Astrocyte of the spinal cord (primary cell): ENCODE results near the gene NDUFAF2.

ENCODE experiments used
- DNase-seq: peaks from one replicate; pipeline ENCODE4 v3.0.0; 2011; ENCODE audit warnings: low read depth, low spot score
- H3K4me3 ChIP-seq: 2 replicates; pipeline ENCODE4 v1.5.1; 2011; ENCODE audit warnings: low read depth, mild to moderate bottlenecking, low read length, moderate library complexity
- CTCF ChIP-seq: IDR thresholded peaks from 2 replicates; pipeline ENCODE4 v1.5.1; 2012; ENCODE audit warnings: low read depth, mild to moderate bottlenecking, low read length, inconsistent platforms
- in situ Hi-C: cut with HindIII; loops from 2 replicates; pipeline ENCODE4 v1.10.0; 2017; ENCODE audit warnings: low sequenced_read_pairs

The NDUFAF2 gene

GRCh38 chr5:61010467-61011454, 65.8 kb downstream of the NDUFAF2 start:
- in situ Hi-C loops, result no loop called here
- DNase-seq, result no peak
- H3K4me3 ChIP-seq, result no peak overlapping the region
- TF ChIP-seq CTCF, result peak; percentile 35

- DNase-seq, result peak; percentile 30
- no peak for TF ChIP-seq CTCF
- no peak overlapping the region for H3K4me3 ChIP-seq
- in situ Hi-C loops, result no loop called here
These were observed 73.1 kb downstream of the NDUFAF2 start for GRCh38 chr5:61018062-61018461.

- DNase-seq, result no peak
- TF ChIP-seq CTCF, result no peak
- in situ Hi-C loops, result no loop called here
- no peak overlapping the region for H3K4me3 ChIP-seq
These were observed 74.6 kb downstream of the NDUFAF2 start for GRCh38 chr5:61019642-61020041.

GRCh38 chr5:61020415-61020814, 75.4 kb downstream of the NDUFAF2 start:
- TF ChIP-seq CTCF, result no peak
- DNase-seq, result peak; percentile 28
- H3K4me3 ChIP-seq, result no peak overlapping the region
- in situ Hi-C loops, result no loop called here

- DNase-seq, result peak; percentile 63
- in situ Hi-C loops, result no loop called here
- H3K4me3 ChIP-seq, result no peak overlapping the region
- TF ChIP-seq CTCF, result no peak
These were observed 78.1 kb downstream of the NDUFAF2 start for GRCh38 chr5:61023131-61023530.

GRCh38 chr5:61026004-61026403, 81.0 kb downstream of the NDUFAF2 start:
- H3K4me3 ChIP-seq, result no peak overlapping the region
- DNase-seq, result no peak
- in situ Hi-C loops, result no loop called here
- no peak for TF ChIP-seq CTCF
